ENCODE results near the gene SPOCD1.
A peak's percentile ranks its signal among the peaks of the same experiment; 100 is the strongest.

Gene SPOCD1

GRCh38 chr1:31783846-31784245, 32.0 kb downstream of the SPOCD1 start:
- no peak for TF ChIP-seq CTCF (IDR thresholded peaks at IDR 0.05)
- no peak overlapping the region for H3K27ac ChIP-seq

GRCh38 chr1:31782421-31783410, 33.1 kb downstream of the SPOCD1 start:
- TF ChIP-seq ZFX (IDR thresholded peaks at IDR 0.05; ENCODE audit: borderline replicate concordance) (no peak), CTCF (IDR thresholded peaks at IDR 0.05) (no peak)
- no peak overlapping the region for H3K27ac ChIP-seq

- no peak overlapping the region for H3K27ac ChIP-seq
- TF ChIP-seq CTCF (IDR thresholded peaks at IDR 0.05) (no peak), ZFX (IDR thresholded peaks at IDR 0.05; ENCODE audit: borderline replicate concordance) (no peak)
Measured at GRCh38 chr1:31781756-31782371, 34.0 kb downstream of the SPOCD1 start.

- TF ChIP-seq ZFX (IDR thresholded peaks at IDR 0.05; ENCODE audit: borderline replicate concordance), result no peak
- no peak for TF ChIP-seq CTCF (IDR thresholded peaks at IDR 0.05)
- no peak overlapping the region for H3K27ac ChIP-seq
Measured at GRCh38 chr1:31781138-31781755, 34.6 kb downstream of the SPOCD1 start.

GRCh38 chr1:31780632-31781031, 35.2 kb downstream of the SPOCD1 start:
- H3K27ac ChIP-seq, result no peak overlapping the region
- TF ChIP-seq CTCF (IDR thresholded peaks at IDR 0.05) (no peak), ZFX (IDR thresholded peaks at IDR 0.05; ENCODE audit: borderline replicate concordance) (no peak)

- TF ChIP-seq CTCF (IDR thresholded peaks at IDR 0.05) (no peak), ZFX (IDR thresholded peaks at IDR 0.05; ENCODE audit: borderline replicate concordance) (no peak)
- H3K27ac ChIP-seq, result 0 out of 2 replicates have a peak overlapping the region, but pooled peaks have one; percentile 1
Measured at GRCh38 chr1:31779687-31780086, 36.1 kb downstream of the SPOCD1 start.
